ENCODE results near the gene VDAC1. TPM values are rescaled to one million over a fixed set of nuclear protein-coding genes. Genes with fewer than 3 reads are reported as not detected.

The VDAC1 gene
- total and polyA plus RNA-seq, 2 donors from 2014 or later: 148 to 285 TPM

GRCh38 chr5:133947431-133947841, 57.3 kb downstream of the VDAC1 start:
- Histone ChIP-seq H3K4me3 (ENCODE audit: low read length in 3 of 3) (no peak overlapping the region), H3K9me3 (ENCODE audit: control insufficient read depth in 2 of 3, insufficient read depth in 1 of 3, low read length in 3 of 3) (no peaks in the 10 kb centered on the region), H3K4me1 (ENCODE audit: control insufficient read depth in 2 of 3, insufficient read depth in 2 of 3, low read depth in 1 of 3, low read length in 3 of 3) (peaks cover 2 to 52% (median 10%) of the 10 kb centered on the region in 3 donors), H3K27ac (ENCODE audit: low read depth in 2 of 2, low read length in 2 of 2) (peak overlapping the region; percentile 29 to 38), H3K36me3 (ENCODE audit: control insufficient read depth in 2 of 3, insufficient read depth in 3 of 3, low read length in 3 of 3) (no peaks in the 10 kb centered on the region), H3K27me3 (ENCODE audit: control insufficient read depth, insufficient read depth, low read length) (peaks cover 2% of the 10 kb centered on the region), H3K9ac (ENCODE audit: low read length in 3 of 3) (no peak overlapping the region)
- FAIRE-seq (no peak), DNase-seq (no peak)
- TF ChIP-seq CTCF (IDR thresholded peaks at IDR 0.05; ENCODE audit: borderline replicate concordance, extremely low read depth, insufficient read depth): no peak
- intact Hi-C loops (cut with DNase I): no loop called here

GRCh38 chr5:133945568-133945967, 59.2 kb downstream of the VDAC1 start:
- DNase-seq (no peak), FAIRE-seq (no peak)
- Histone ChIP-seq H3K36me3 (ENCODE audit: control insufficient read depth in 2 of 3, insufficient read depth in 3 of 3, low read length in 3 of 3) (no peaks in the 10 kb centered on the region), H3K4me3 (ENCODE audit: low read length in 3 of 3) (no peak overlapping the region), H3K4me1 (ENCODE audit: control insufficient read depth in 2 of 3, insufficient read depth in 2 of 3, low read depth in 1 of 3, low read length in 3 of 3) (peaks cover 2 to 38% (median 10%) of the 10 kb centered on the region in 3 donors), H3K9me3 (ENCODE audit: control insufficient read depth in 2 of 3, insufficient read depth in 1 of 3, low read length in 3 of 3) (no peaks in the 10 kb centered on the region), H3K27ac (ENCODE audit: low read depth in 2 of 2, low read length in 2 of 2) (peak overlapping the region; percentile 28 to 47), H3K9ac (ENCODE audit: low read length in 3 of 3) (no peak overlapping the region), H3K27me3 (ENCODE audit: control insufficient read depth, insufficient read depth, low read length) (peaks cover 2% of the 10 kb centered on the region)
- intact Hi-C loops (cut with DNase I): no loop called here
- TF ChIP-seq CTCF (IDR thresholded peaks at IDR 0.05; ENCODE audit: borderline replicate concordance, extremely low read depth, insufficient read depth): no peak

GRCh38 chr5:133944263-133945185, 60.3 kb downstream of the VDAC1 start:
- DNase-seq (peak in 4 of 5 donors; percentile 79 to 88 (median 84)), FAIRE-seq (no peak)
- intact Hi-C loops (cut with DNase I): no loop called here
- Histone ChIP-seq H3K27ac (ENCODE audit: low read depth in 2 of 2, low read length in 2 of 2) (no peak overlapping the region), H3K9me3 (ENCODE audit: control insufficient read depth in 2 of 3, insufficient read depth in 1 of 3, low read length in 3 of 3) (no peaks in the 10 kb centered on the region), H3K4me1 (ENCODE audit: control insufficient read depth in 2 of 3, insufficient read depth in 2 of 3, low read depth in 1 of 3, low read length in 3 of 3) (peaks cover 2 to 38% (median 10%) of the 10 kb centered on the region in 3 donors), H3K36me3 (ENCODE audit: control insufficient read depth in 2 of 3, insufficient read depth in 3 of 3, low read length in 3 of 3) (no peaks in the 10 kb centered on the region), H3K27me3 (ENCODE audit: control insufficient read depth, insufficient read depth, low read length) (peaks cover 2% of the 10 kb centered on the region), H3K9ac (ENCODE audit: low read length in 3 of 3) (no peak overlapping the region), H3K4me3 (ENCODE audit: low read length in 3 of 3) (peak overlapping the region in 1 of 3 donors; percentile 14)
- peak; percentile 83 for TF ChIP-seq CTCF (IDR thresholded peaks at IDR 0.05; ENCODE audit: borderline replicate concordance, extremely low read depth, insufficient read depth)
